SU-DHL-6 (cell line): ENCODE measurements around the gene SKAP2.

Experiments used
- CTCF ChIP-seq: fragments of 200-600 bp; sonication (generic); IDR thresholded peaks from one replicate; pipeline ENCODE4 v1.5.1; 2017; ENCODE audit warnings: antibody characterized with exemption, mild to moderate bottlenecking, low read length, moderate library complexity; ENCODE audit not compliant: insufficient read depth, poor library complexity, severe bottlenecking
- EZH2phosphoT487 ChIP-seq: fragments of 200-600 bp; sonication (generic), shearing (Covaris generic); conservative IDR thresholded peaks from 2 replicates; pipeline ENCODE4 v1.6.1; 2018; ENCODE audit warnings: mild to moderate bottlenecking, antibody characterized with exemption, low read length, moderate library complexity, mixed read lengths

GRCh38 chr7:26860361-26860760 lies 4.0 kb downstream of the SKAP2 start:
- TF ChIP-seq CTCF (no peak), EZH2phosphoT487 (no peak)
